Measurements from ENCODE around the gene KLHDC9.
A peak's percentile ranks its signal among the peaks of the same experiment; 100 is the strongest.

Gene KLHDC9

GRCh38 chr1:161083748-161084596 lies 14.2 kb upstream of the KLHDC9 start:
- DNase-seq (ENCODE audit: low read depth): peak; percentile 35
- no peak overlapping the region for H3K4me3 ChIP-seq (ENCODE audit: low read length)
- TF ChIP-seq CTCF (conservative IDR thresholded peaks at IDR 0.05; ENCODE audit: low read length): no peak

DNA sequence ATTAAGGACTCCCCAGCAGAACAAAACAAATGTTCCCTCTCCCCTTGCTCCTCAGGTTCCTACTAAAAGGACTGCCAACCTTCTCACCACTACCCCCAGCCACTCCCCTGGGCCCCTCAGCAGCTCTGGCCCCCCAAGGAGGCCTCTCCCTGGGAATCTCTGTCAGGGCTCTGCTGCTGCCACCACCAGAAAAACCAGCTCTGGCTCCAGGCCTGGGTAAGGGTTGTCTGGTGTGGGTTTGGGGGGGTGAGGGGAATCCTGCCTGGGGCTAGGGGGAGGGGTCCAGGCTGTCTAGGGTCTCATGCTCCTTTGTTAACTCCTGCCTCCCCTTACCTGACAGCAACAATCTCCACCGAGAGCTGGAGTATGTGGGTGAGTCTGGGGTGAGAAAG lies 13.6 kb upstream of the KLHDC9 start:
- TF ChIP-seq CTCF (conservative IDR thresholded peaks at IDR 0.05; ENCODE audit: low read length): no peak
- DNase-seq (ENCODE audit: low read depth): no peak
- H3K4me3 ChIP-seq (ENCODE audit: low read length): no peak overlapping the region

DNA sequence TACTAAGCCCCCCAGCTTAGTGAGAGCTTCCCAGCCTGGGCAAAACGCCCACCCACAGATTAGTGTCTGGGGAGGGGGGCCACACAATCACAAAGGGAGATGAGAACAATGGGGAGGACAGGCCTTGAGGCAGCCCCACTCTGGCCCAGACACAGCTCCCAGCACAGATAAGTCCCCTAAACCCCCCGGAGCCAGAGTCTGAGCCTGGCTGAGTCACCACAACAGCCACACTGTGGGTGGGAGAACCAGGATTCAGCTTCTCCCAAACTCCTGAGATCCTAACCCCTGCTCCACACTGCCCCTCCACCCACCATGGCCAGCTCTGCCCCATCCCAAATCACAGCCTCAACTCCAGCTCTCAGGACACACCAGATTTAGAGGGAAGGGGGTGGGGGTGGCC lies 13.0 kb upstream of the KLHDC9 start:
- DNase-seq (ENCODE audit: low read depth): no peak
- TF ChIP-seq CTCF (conservative IDR thresholded peaks at IDR 0.05; ENCODE audit: low read length): no peak
- H3K4me3 ChIP-seq (ENCODE audit: low read length): no peak overlapping the region

DNA sequence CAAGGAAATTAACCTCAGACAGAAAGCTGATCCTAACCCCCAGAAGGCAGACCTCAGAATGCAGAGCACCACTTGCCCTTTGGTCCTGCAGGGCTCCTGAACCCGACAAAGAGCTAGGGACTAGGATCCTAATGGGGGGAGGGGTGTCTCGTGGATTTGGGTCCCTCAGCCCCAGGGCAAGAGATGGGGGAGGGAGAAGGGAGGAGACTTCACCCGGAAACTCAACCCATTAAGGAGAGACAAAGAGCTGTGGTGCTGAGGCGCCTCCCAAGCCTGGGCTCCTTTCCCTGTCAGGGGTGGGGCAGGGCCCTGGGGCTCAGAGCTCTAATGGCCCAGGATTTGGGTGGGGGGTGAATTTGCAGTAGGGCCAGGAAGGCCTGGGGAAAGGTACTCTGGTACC lies 11.7 kb upstream of the KLHDC9 start:
- DNase-seq (ENCODE audit: low read depth): no peak
- no peak overlapping the region for H3K4me3 ChIP-seq (ENCODE audit: low read length)
- TF ChIP-seq CTCF (conservative IDR thresholded peaks at IDR 0.05; ENCODE audit: low read length): no peak

- H3K4me3 ChIP-seq (ENCODE audit: low read length): no peak overlapping the region
- no peak for TF ChIP-seq CTCF (conservative IDR thresholded peaks at IDR 0.05; ENCODE audit: low read length)
- DNase-seq (ENCODE audit: low read depth): peak; percentile 36
Observed at GRCh38 chr1:161088587-161089110, 9.5 kb upstream of the KLHDC9 start.

DNA sequence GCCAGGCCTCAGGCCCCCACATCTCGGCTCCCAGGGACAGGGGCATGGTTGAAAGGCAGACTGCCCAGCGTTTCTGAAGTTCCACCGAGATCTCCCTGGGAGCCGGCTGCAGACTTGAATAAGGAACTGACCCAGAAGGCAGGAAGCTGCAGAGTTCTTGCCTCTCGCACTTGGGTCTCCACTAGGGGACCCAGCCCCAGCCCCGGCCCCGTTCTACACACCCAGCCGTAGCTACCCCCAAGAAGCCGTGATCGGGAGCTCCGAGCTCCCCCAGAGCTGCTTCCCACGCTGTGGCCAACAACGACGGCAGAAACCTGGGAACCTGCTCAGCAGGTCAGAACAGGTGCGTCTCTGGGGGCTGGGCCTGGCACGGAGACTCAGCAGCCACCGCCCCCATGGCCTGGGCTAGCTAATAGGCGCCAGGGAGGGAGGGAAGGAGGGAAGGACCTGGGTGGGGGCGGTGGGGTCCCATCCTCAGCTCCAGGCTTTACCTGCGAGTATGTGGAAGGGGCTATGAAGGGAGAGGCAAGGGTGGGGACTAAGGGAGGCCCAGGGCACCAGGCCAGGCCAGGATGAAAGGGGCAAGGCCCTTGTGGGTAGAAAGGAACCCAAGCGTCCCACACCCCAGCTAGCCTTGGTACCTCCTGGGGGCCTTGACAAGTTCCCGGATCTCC lies 8.8 kb upstream of the KLHDC9 start, which contains the start of gene NECTIN4:
Gene NECTIN4, minus strand, starts transcription at position 308 of the 674 bp plus-strand sequence. Its CDS starts 262 bp downstream, at position 46.
- DNase-seq (ENCODE audit: low read depth): no peak
- TF ChIP-seq CTCF (conservative IDR thresholded peaks at IDR 0.05; ENCODE audit: low read length): no peak
- no peak within 1 kb of the TSS for H3K4me3 ChIP-seq (ENCODE audit: low read length)
